ENCODE measurements around the gene XYLT2. TPM values are rescaled to one million over a fixed set of nuclear protein-coding genes. Genes with fewer than 3 reads are reported as not detected.

Gene XYLT2
- total RNA-seq, 3 donors from 2014 or later: 13.6 to 27.5 (median 24.4) TPM

DNA sequence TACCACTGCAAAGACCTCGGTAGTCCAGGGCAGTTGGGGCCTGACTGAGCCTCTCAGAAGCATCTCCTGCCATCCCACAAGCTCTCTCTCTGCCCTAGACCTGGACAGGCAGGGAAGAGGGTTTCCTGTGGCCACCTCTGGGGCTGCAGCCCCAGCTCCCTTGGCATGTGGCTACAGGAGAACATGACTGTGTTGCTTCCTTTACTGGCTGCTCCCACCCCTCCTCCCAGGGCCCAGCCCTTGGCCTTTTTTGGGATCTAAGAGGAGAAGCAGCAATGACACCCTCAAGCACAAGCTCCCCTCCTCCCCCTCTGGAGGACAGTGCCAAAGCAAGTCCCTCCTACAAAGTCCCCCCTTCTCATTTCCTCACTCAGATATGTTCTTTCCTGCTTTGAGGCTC is 21.5 kb downstream of the XYLT2 start:
- H3K36me3 ChIP-seq: peaks cover 5% of the 10 kb centered on the region
- H3K4me1 ChIP-seq: peaks cover 2 to 14% of the 10 kb centered on the region in 2 donors
- H3K27ac ChIP-seq: no peak overlapping the region
- no peak for DNase-seq (ENCODE audit: low spot score in 2 of 2)
- intact Hi-C loops (cut with DNase I; ENCODE audit: low total_unique reads): no loop called here
- no peak overlapping the region for H3K4me3 ChIP-seq
- no peaks in the 10 kb centered on the region for H3K9me3 ChIP-seq
- TF ChIP-seq, protein P1, sequence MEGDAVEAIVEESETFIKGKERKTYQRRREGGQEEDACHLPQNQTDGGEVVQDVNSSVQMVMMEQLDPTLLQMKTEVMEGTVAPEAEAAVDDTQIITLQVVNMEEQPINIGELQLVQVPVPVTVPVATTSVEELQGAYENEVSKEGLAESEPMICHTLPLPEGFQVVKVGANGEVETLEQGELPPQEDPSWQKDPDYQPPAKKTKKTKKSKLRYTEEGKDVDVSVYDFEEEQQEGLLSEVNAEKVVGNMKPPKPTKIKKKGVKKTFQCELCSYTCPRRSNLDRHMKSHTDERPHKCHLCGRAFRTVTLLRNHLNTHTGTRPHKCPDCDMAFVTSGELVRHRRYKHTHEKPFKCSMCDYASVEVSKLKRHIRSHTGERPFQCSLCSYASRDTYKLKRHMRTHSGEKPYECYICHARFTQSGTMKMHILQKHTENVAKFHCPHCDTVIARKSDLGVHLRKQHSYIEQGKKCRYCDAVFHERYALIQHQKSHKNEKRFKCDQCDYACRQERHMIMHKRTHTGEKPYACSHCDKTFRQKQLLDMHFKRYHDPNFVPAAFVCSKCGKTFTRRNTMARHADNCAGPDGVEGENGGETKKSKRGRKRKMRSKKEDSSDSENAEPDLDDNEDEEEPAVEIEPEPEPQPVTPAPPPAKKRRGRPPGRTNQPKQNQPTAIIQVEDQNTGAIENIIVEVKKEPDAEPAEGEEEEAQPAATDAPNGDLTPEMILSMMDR (IDR thresholded peaks at IDR 0.05): no peak
- TF ChIP-seq POLR2A (IDR thresholded peaks at IDR 0.05): no peak
- TF ChIP-seq POLR2AphosphoS5 (IDR thresholded peaks at IDR 0.05): no peak
- no peaks in the 10 kb centered on the region for H3K27me3 ChIP-seq

DNA sequence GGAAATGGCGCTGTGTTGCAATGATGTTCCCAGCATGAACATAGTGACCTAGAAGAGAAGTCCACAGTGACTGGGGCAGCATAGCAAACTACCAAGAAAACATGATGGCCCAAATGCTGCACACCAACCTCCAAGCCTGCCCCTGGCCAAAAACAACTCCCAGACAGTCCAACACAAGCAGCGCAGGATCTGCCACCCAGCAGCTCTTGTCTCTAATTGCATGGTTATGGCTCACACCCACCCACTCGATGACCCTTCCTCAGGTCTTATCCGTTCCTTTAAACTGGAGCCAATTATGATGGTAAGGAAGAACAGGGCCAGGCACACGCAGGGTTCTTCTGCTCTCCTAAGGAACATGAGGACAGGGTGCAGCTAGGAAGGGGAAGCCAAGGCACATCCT is 24.1 kb downstream of the XYLT2 start:
- no peaks in the 10 kb centered on the region for H3K9me3 ChIP-seq
- intact Hi-C loops (cut with DNase I; ENCODE audit: low total_unique reads): no loop called here
- H3K4me1 ChIP-seq: peaks cover 4 to 14% of the 10 kb centered on the region in 2 donors
- no peak overlapping the region for H3K4me3 ChIP-seq
- H3K27me3 ChIP-seq: no peaks in the 10 kb centered on the region
- TF ChIP-seq, protein P1 (IDR thresholded peaks at IDR 0.05): no peak
- TF ChIP-seq POLR2A (IDR thresholded peaks at IDR 0.05) (no peak), POLR2AphosphoS5 (IDR thresholded peaks at IDR 0.05) (no peak)
- no peak for DNase-seq (ENCODE audit: low spot score in 2 of 2)
- no peak overlapping the region for H3K27ac ChIP-seq
- peaks cover 5% of the 10 kb centered on the region for H3K36me3 ChIP-seq

DNA sequence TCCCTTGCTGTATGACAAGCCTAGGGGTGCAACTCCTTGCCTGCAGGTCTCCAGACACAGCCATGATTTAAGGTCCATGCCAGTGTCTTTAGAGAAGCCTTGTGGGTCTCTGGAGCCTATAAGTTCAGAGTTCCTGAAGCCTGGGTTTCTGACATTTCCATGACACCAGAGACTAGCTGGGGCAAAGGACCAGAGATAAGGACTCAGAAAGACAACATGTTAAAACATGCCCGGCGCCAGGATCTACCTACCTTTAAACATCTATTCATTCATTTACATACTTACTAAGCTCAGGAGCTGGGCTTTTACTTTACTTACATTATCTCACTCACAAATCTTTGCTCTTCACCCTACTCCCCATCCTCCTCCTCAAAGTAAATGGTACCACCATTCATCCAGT is 25.6 kb downstream of the XYLT2 start:
- TF ChIP-seq, protein P1 (IDR thresholded peaks at IDR 0.05): no peak
- TF ChIP-seq POLR2A (IDR thresholded peaks at IDR 0.05) (no peak), POLR2AphosphoS5 (IDR thresholded peaks at IDR 0.05) (no peak)
- H3K36me3 ChIP-seq: peaks cover 5% of the 10 kb centered on the region
- no peak overlapping the region for H3K27ac ChIP-seq
- no peak for DNase-seq (ENCODE audit: low spot score in 2 of 2)
- no peaks in the 10 kb centered on the region for H3K9me3 ChIP-seq
- H3K4me1 ChIP-seq: peaks cover 4 to 14% of the 10 kb centered on the region in 2 donors
- H3K27me3 ChIP-seq: no peaks in the 10 kb centered on the region
- no peak overlapping the region for H3K4me3 ChIP-seq
- intact Hi-C loops (cut with DNase I; ENCODE audit: low total_unique reads): no loop called here

DNA sequence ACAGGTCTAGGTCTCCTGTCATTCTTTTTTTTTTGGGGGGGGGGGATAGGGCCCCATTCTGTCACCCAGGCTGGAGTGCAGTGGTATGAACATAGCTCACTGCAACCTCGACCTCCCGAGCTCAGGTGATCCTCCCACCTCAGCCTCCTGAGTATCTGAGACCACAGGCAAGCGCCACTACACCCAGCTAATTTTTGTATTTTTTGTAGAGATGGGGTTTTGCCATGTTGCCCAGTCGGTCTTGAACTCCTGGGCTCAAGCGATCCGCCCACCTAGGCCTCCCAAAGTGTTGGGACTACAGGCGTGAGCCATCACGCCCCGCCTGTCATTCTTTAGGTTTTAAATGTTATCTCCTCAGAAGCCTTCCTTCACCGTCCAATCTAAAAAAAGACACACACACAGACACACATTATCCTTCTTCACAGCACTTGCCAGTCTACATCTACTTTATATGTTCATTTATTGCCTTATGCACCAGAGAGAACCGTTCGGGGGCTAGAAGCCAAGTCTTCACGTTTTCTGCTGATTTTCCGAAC is 26.4 kb downstream of the XYLT2 start:
- peaks cover 4 to 14% of the 10 kb centered on the region in 2 donors for H3K4me1 ChIP-seq

More for the DNA sequence above, 26.4 kb downstream of the XYLT2 start:
- Histone ChIP-seq H3K9me3 (no peaks in the 10 kb centered on the region), H3K27me3 (no peaks in the 10 kb centered on the region), H3K36me3 (peaks cover 5% of the 10 kb centered on the region), H3K27ac (peak overlapping the region; percentile 93 to 97), H3K4me3 (peak overlapping the region; percentile 65 to 87 (median 79))
- intact Hi-C loops (cut with DNase I; ENCODE audit: low total_unique reads): no loop called here
- DNase-seq (ENCODE audit: low spot score in 2 of 2): no peak
- TF ChIP-seq POLR2A (IDR thresholded peaks at IDR 0.05) (no peak), POLR2AphosphoS5 (IDR thresholded peaks at IDR 0.05) (no peak)
- TF ChIP-seq, protein P1 (IDR thresholded peaks at IDR 0.05): no peak

Measured in breast epithelium (tissue), 4 donors.